ENCODE data around the gene GARRE1.

- TF ChIP-seq CTCF (IDR thresholded peaks at IDR 0.05; ENCODE audit: low read depth, low read length, missing input control) = no peak
- no peak for TF ChIP-seq MAX (IDR thresholded peaks at IDR 0.05)
- TF ChIP-seq JUND (IDR thresholded peaks at IDR 0.05) = no peak
These were observed 39.2 kb upstream of the GARRE1 start for GRCh38 chr19:34215006-34215665.
